Neuronal stem cell (in vitro differentiated cells): Measurements from ENCODE around the gene CHST13. TPM values are rescaled to one million over a fixed set of nuclear protein-coding genes. Genes with fewer than 3 reads are reported as not detected.

Experiments used
- small RNA-seq: library from polyadenylated mRNA; stranded (forward); fragments of <200 nt; extraction: miRNeasy Mini kit (QIAGEN cat#:217004); gene quantifications from one replicate; pipeline ENCODE3, GENCODE V24; 2013; ENCODE audit not compliant: insufficient read depth

The CHST13 gene

Small RNAs within 50 kb of the gene (small RNA-seq; reads per million reads assigned to genes)
- gene RNA5SP138: not detected
